Dendritic cell treated with granulocyte-macrophage colony-stimulating factor and Interleukin-4, amounts not matched to agents 40 ng/mL and 50 ng/mL, for 4 days (primary cell): ENCODE measurements around the gene TRPM6.
"Not testable (repeated sequence)": the region's sequence is repeated elsewhere in the genome, so short reads cannot be mapped to it uniquely, and the experiment has no call there.

Source experiments
- H3K27ac Mint-ChIP-seq: one replicate; pipeline ENCODE4 v1.8.0; 2022; ENCODE audit warnings: mild to moderate bottlenecking, mixed read lengths
- H3K27me3 Mint-ChIP-seq: one replicate; pipeline ENCODE4 v1.8.0; 2022; ENCODE audit warnings: mild to moderate bottlenecking, mixed read lengths
- H3K36me3 Mint-ChIP-seq: one replicate; pipeline ENCODE4 v1.8.0; 2022; ENCODE audit warnings: low read depth, mixed read lengths
- H3K4me1 Mint-ChIP-seq: one replicate; pipeline ENCODE4 v1.8.0; 2022; ENCODE audit warnings: low read depth, mixed read lengths
- H3K4me3 Mint-ChIP-seq: one replicate; pipeline ENCODE4 v1.8.0; 2022; ENCODE audit warnings: mild to moderate bottlenecking, moderate library complexity, mixed read lengths
- H3K9me3 Mint-ChIP-seq: one replicate; pipeline ENCODE4 v1.8.0; 2022; ENCODE audit warnings: mixed read lengths
- intact Hi-C: fragments of 100-400 bp; cut with micrococcal nuclease; formaldehyde crosslinking; loops from one replicate; pipeline ENCODE4 v1.15.0; 2022

TRPM6 gene

GRCh38 chr9:74874220-74874619, 13.5 kb downstream of the TRPM6 start:
- Mint-ChIP-seq H3K4me3 (no peak overlapping the region), H3K9me3 (peaks cover 19% of the 10 kb centered on the region), H3K27ac (no peak overlapping the region), H3K36me3 (no peaks in the 10 kb centered on the region), H3K4me1 (no peaks in the 10 kb centered on the region), H3K27me3 (peaks cover 11% of the 10 kb centered on the region)
- intact Hi-C loops: no loop called here

DNA sequence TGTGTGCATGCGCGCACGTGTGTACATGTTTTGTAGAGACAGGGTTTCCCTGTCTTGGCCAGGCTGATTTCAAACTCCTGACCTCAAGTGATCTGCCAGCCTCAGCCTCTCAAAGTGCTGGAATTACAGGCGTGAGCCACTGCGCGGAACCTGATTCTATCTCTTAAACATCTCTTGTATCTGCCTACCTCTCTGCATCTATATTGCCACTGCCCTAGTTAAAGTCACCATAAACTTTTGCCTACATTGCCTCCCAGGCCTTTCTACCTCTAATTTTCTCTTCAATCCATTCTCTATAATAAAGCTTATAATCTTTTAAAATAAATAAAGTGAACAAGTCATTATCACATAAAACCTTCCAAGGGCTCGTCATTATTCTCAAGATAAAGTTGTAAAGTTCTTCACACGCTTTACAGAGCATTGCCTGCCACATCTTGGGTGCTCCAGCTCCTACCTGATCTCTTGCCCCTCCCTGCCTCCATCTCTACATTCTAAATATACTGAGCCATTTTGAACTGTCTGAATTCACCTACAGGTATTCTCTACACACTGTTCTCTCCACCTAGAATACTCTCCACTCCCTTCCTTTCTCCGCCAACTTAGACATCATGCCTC, 15.0 kb downstream of the TRPM6 start:
- peaks cover 5% of the 10 kb centered on the region for H3K27me3 Mint-ChIP-seq
- H3K27ac Mint-ChIP-seq: no peak overlapping the region
- no peaks in the 10 kb centered on the region for H3K4me1 Mint-ChIP-seq
- H3K4me3 Mint-ChIP-seq: no peak overlapping the region
- H3K36me3 Mint-ChIP-seq: no peaks in the 10 kb centered on the region
- H3K9me3 Mint-ChIP-seq: peaks cover 4% of the 10 kb centered on the region
- intact Hi-C loops: no loop called here

DNA sequence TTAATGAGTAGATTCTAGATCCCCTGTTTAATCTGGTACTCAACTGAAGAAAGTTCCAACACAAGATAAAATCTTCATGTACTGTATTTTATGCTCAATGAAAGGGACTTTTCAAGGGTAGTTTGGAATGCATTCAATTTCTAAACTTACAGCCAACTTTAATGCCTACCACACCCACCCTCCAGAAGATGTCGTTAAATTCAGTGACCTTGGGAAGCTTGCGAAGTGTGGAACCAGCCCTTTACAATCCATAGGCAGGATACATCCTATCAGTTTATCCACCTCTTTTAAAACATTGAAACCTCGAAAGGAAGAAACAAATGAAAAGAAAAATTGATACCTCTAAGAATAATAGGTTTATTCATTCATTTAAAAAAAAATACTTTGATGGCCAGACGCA, 20.2 kb downstream of the TRPM6 start:
- Mint-ChIP-seq H3K36me3 (no peaks in the 10 kb centered on the region), H3K27ac (no peak overlapping the region), H3K4me3 (no peak overlapping the region), H3K4me1 (no peaks in the 10 kb centered on the region), H3K27me3 (peaks cover 2% of the 10 kb centered on the region), H3K9me3 (no peaks in the 10 kb centered on the region)
- intact Hi-C loops: no loop called here

DNA sequence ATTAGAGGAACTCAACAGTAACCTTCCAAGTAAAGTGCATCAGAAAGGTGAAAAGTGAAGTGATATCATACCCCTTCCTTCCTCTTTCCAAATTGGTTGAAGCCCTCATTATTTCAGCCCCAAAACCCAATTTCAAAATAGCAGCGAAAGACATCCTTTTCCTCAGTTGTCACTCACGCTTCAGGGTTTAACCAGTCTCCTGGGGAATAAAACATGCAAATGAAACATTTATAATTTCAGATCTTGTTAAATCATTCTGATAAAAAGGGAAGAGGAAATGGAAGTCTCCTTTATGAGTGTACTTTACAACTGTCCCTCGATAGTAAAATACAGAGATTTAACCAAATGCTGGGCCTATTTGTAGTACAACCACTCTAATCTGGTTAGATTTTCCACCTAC, 22.5 kb downstream of the TRPM6 start:
- Mint-ChIP-seq H3K9me3 (no peaks in the 10 kb centered on the region), H3K27ac (no peak overlapping the region), H3K4me3 (no peak overlapping the region), H3K27me3 (peaks cover 2% of the 10 kb centered on the region), H3K36me3 (no peaks in the 10 kb centered on the region), H3K4me1 (no peaks in the 10 kb centered on the region)
- intact Hi-C loops: no loop called here

- intact Hi-C loops: no loop called here
- no peaks in the 10 kb centered on the region for H3K4me1 Mint-ChIP-seq
- no peak overlapping the region for H3K27ac Mint-ChIP-seq
- H3K27me3 Mint-ChIP-seq: no peaks in the 10 kb centered on the region
- no peaks in the 10 kb centered on the region for H3K36me3 Mint-ChIP-seq
- no peaks in the 10 kb centered on the region for H3K9me3 Mint-ChIP-seq
- no peak overlapping the region for H3K4me3 Mint-ChIP-seq
Measured at GRCh38 chr9:74861773-74862474, 25.8 kb downstream of the TRPM6 start.

DNA sequence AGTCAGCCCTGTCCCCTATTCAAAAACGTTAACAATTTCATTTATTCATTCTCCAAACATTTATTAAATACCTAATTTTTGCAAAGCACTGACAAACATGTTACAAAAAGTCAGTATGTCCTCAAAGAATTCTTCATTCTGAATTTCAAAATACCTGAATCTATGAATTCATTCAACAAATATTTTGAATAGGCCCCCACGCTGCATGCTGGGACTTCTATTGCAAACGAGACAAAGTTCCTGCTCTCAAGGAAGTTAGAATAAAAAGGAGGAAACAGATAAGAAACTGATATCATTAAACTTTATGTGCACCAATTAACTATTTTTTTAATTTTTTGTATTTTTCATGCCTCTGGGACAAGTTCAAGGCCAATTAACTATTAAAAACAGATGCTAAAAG, 26.6 kb downstream of the TRPM6 start:
- intact Hi-C loops: no loop called here
- H3K4me3 Mint-ChIP-seq: no peak overlapping the region
- no peak overlapping the region for H3K27ac Mint-ChIP-seq
- no peaks in the 10 kb centered on the region for H3K9me3 Mint-ChIP-seq
- H3K36me3 Mint-ChIP-seq: no peaks in the 10 kb centered on the region
- H3K4me1 Mint-ChIP-seq: no peaks in the 10 kb centered on the region
- no peaks in the 10 kb centered on the region for H3K27me3 Mint-ChIP-seq

DNA sequence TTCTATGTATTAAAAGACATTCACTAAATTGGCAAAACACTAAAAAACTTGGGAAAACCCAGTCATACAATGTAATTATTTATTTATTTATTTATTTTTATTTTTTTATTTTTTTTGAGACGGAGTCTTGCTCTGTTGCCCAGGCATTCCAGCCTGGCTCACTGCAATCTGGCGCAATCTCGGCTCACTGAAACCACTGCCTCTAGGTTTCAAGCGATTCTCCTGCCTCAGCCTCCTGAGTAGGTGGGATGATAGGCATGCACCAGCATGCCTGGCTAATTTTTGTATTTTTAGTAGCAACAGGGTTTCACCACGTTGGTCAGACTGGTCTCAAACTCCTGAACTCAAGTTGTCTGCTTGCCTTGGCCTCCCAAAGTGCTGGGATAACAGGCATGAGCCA, 27.5 kb downstream of the TRPM6 start:
- H3K4me3 Mint-ChIP-seq: not testable (repeated sequence)

DNA sequence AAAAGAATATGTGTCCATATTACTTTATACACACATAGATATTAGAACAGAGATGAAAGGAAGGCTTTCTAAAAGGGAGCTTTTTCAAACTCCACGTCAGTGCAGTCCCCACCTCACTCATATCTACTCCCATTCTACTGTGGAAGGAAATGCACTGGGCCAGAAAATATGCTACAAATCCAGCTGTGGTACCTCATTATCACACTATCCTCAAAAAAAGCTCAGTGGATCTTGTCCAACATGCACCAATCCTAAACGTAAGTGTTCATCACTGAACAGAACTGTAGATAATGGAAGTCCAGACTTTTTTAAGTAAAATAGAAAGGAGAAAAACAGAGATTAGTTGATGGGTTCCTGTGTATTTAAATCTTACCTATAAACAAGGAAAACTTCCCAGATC, 27.9 kb downstream of the TRPM6 start:
- Mint-ChIP-seq H3K4me1 (no peaks in the 10 kb centered on the region), H3K36me3 (no peaks in the 10 kb centered on the region), H3K27me3 (no peaks in the 10 kb centered on the region), H3K9me3 (no peaks in the 10 kb centered on the region), H3K4me3 (no peak overlapping the region), H3K27ac (no peak overlapping the region)
- intact Hi-C loops: no loop called here

More for the DNA sequence above, 27.5 kb downstream of the TRPM6 start:
- H3K27me3 Mint-ChIP-seq, intact Hi-C loops, H3K4me1 Mint-ChIP-seq, H3K9me3 Mint-ChIP-seq, H3K27ac Mint-ChIP-seq, H3K36me3 Mint-ChIP-seq: not testable (repeated sequence)

- intact Hi-C loops: no loop called here
- H3K27me3 Mint-ChIP-seq: no peaks in the 10 kb centered on the region
- no peaks in the 10 kb centered on the region for H3K4me1 Mint-ChIP-seq
- H3K27ac Mint-ChIP-seq: no peak overlapping the region
- no peaks in the 10 kb centered on the region for H3K9me3 Mint-ChIP-seq
- H3K4me3 Mint-ChIP-seq: no peak overlapping the region
- H3K36me3 Mint-ChIP-seq: no peaks in the 10 kb centered on the region
Measured at GRCh38 chr9:74858751-74859414, 28.8 kb downstream of the TRPM6 start.

DNA sequence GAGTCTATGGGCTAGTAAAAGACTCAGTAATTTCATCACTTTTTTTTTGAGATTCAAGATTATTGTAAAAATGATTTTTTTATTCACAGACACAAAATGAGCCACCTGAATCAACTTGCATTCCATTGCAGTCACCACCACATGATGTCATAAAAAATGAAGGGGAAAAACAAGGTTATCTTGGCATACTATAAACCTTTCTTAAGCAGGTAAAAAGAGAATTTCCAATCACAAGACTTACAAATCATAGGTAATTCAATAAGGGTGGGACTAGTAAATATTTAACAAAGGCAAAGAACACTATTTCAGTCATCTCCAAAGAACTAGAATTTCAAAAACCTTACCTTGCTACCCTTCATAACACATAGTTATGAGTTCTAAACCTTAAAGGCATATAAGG, 30.7 kb downstream of the TRPM6 start:
- H3K4me3 Mint-ChIP-seq: no peak overlapping the region
- H3K9me3 Mint-ChIP-seq: no peaks in the 10 kb centered on the region
- no peak overlapping the region for H3K27ac Mint-ChIP-seq
- H3K36me3 Mint-ChIP-seq: no peaks in the 10 kb centered on the region
- no peaks in the 10 kb centered on the region for H3K27me3 Mint-ChIP-seq
- intact Hi-C loops: no loop called here
- H3K4me1 Mint-ChIP-seq: no peaks in the 10 kb centered on the region

- H3K9me3 Mint-ChIP-seq: no peaks in the 10 kb centered on the region
- no peaks in the 10 kb centered on the region for H3K4me1 Mint-ChIP-seq
- no peak overlapping the region for H3K4me3 Mint-ChIP-seq
- H3K27me3 Mint-ChIP-seq: no peaks in the 10 kb centered on the region
- intact Hi-C loops: no loop called here
- H3K27ac Mint-ChIP-seq: no peak overlapping the region
- H3K36me3 Mint-ChIP-seq: no peaks in the 10 kb centered on the region
Measured at GRCh38 chr9:74855072-74855471, 32.6 kb downstream of the TRPM6 start.

- H3K4me1 Mint-ChIP-seq, H3K27me3 Mint-ChIP-seq, H3K9me3 Mint-ChIP-seq, intact Hi-C loops, H3K36me3 Mint-ChIP-seq, H3K4me3 Mint-ChIP-seq, H3K27ac Mint-ChIP-seq: not testable (repeated sequence)
Measured at GRCh38 chr9:74853024-74853423, 34.7 kb downstream of the TRPM6 start.

DNA sequence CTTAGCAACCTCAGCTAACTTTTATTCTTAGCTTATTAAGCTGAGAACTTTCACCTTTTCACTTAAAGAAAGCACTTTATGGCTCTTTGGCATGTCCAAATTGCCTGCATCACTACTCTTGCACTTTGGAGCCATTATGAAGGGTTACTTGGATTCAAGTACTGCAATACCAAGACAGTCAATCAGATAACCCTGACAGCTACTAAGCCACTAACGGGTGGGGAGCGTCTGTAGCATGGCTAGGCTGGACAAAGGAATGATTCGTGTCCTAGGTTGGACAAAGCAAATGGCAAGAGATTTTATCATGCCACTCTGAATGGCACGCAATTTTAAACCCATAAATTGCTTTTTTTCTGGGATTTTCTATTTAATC, 39.6 kb downstream of the TRPM6 start:
- H3K27me3 Mint-ChIP-seq: no peaks in the 10 kb centered on the region
- no peak overlapping the region for H3K4me3 Mint-ChIP-seq
- no peak overlapping the region for H3K27ac Mint-ChIP-seq
- intact Hi-C loops: no loop called here
- H3K4me1 Mint-ChIP-seq: no peaks in the 10 kb centered on the region
- H3K36me3 Mint-ChIP-seq: no peaks in the 10 kb centered on the region
- H3K9me3 Mint-ChIP-seq: no peaks in the 10 kb centered on the region

GRCh38 chr9:74847478-74848152, 40.1 kb downstream of the TRPM6 start:
- H3K27me3 Mint-ChIP-seq: no peaks in the 10 kb centered on the region

More at GRCh38 chr9:74847478-74848152, 40.1 kb downstream of the TRPM6 start:
- no peaks in the 10 kb centered on the region for H3K9me3 Mint-ChIP-seq
- no peaks in the 10 kb centered on the region for H3K36me3 Mint-ChIP-seq
- no peaks in the 10 kb centered on the region for H3K4me1 Mint-ChIP-seq
- H3K4me3 Mint-ChIP-seq: no peak overlapping the region
- no peak overlapping the region for H3K27ac Mint-ChIP-seq
- intact Hi-C loops: no loop called here
